GM12892 (cell line): ENCODE data around the gene LGMN.

Experiments used
- POLR2A ChIP-seq: IDR thresholded peaks from 2 replicates; pipeline ENCODE4 v1.6.1; 2011; ENCODE audit warnings: low read depth, low read length, control low read depth
- POLR2AphosphoS5 ChIP-seq: IDR thresholded peaks from 2 replicates; pipeline ENCODE4 v1.6.1; 2011; ENCODE audit warnings: low read depth, low read length, control low read depth

GRCh38 chr14:92718664-92719063, 29.8 kb downstream of the LGMN start:
- TF ChIP-seq POLR2AphosphoS5 (no peak), POLR2A (no peak)
